K562 (cell line): ENCODE results near the gene POU2AF1. TPM values are rescaled to one million over a fixed set of nuclear protein-coding genes. Genes with fewer than 3 reads are reported as not detected.

ENCODE experiments used
- ATAC-seq: fragments of 200-7000 bp; cut with Tn5 transposase; 3 replicates; pipeline ENCODE4 v1.9.1; 2020; ENCODE audit warnings: moderate library complexity
- BruUV-seq: library from RNA; stranded (reverse); fragments of 400-500 nt; replicated peaks from 2 replicates; lab custom pipeline; 2021; lab: Mats Ljungman, UMichigan
- CTCF ChIA-PET: fragments of 300-600 bp; formaldehyde crosslinking; extraction: SDS; loops from one replicate; lab custom pipeline; 2021; ENCODE audit warnings: low intra/inter-chr PET ratio; lab: Yijun Ruan, JAX
- POLR2A ChIA-PET: fragments of 300-600, 350-650 bp; sonication (Branson Sonifier 250); formaldehyde crosslinking; extraction: SDS; loops from one replicate; lab custom pipeline; 2021; ENCODE audit warnings: antibody characterized with exemption, inconsistent platforms; lab: Yijun Ruan, JAX
- DNase-seq, 4 experiments: peaks; one replicate each; pipeline versions ENCODE4 v3.0.0 to v3.0.0-alpha.2; 2011 to 2018; ENCODE audit warnings: low spot score in 3 of 4, mixed read lengths in 3 of 4; ENCODE audit errors: extremely low read depth in 1 of 4
- FAIRE-seq: peaks from 2 replicates; lab custom pipeline; 2011; peaks lifted over from hg19 to GRCh38; lab: Jason Lieb, UNC
- H2AFZ ChIP-seq: 2 replicates; pipeline ENCODE4 v1.6.0; 2011; ENCODE audit warnings: low read depth, low read length, control low read depth, inconsistent platforms
- H3K27ac ChIP-seq: fragments of 200-600 bp; 3 replicates; pipeline ENCODE4 v1.8.0; 2011; ENCODE audit warnings: low read depth, mild to moderate bottlenecking, control low read depth, inconsistent platforms, low read length, moderate library complexity, mixed read lengths; ENCODE audit errors: extremely low read depth
- H3K27me3 ChIP-seq, 2 experiments: fragments of 300-600 bp in 1 of 2; 2 replicates in 1 of 2; 3 replicates in 1 of 2; pipeline versions ENCODE4 v1.6.0 to v1.8.0; 2011; ENCODE audit warnings: inconsistent platforms in 2 of 2, low read length in 2 of 2, mild to moderate bottlenecking in 1 of 2, mixed read lengths in 1 of 2, moderate library complexity in 1 of 2; ENCODE audit not compliant: control insufficient read depth in 2 of 2, insufficient read depth in 2 of 2
- H3K36me3 ChIP-seq: fragments of 300-600 bp; 3 replicates; pipeline ENCODE4 v1.8.0; 2011; ENCODE audit warnings: mild to moderate bottlenecking, low read length, inconsistent platforms; ENCODE audit not compliant: control insufficient read depth, insufficient read depth
- H3K4me1 ChIP-seq, 2 experiments: fragments of 200-600 bp in 1 of 2; replicated peaks in 1 of 2; 2 replicates in 1 of 2; 3 replicates in 1 of 2; pipeline versions ENCODE4 v1.5.1 to v1.8.0; 2011; ENCODE audit warnings: inconsistent platforms in 2 of 2, low read length in 2 of 2, mild to moderate bottlenecking in 1 of 2, mixed read lengths in 1 of 2, moderate library complexity in 1 of 2; ENCODE audit not compliant: control insufficient read depth in 2 of 2, insufficient read depth in 2 of 2
- H3K4me2 ChIP-seq: 2 replicates; pipeline ENCODE4 v1.6.1; 2011; ENCODE audit warnings: low read length, control low read depth, inconsistent platforms, mixed read lengths; ENCODE audit not compliant: insufficient read depth
- H3K4me3 ChIP-seq: fragments of 200-600 bp; sonication (generic), shearing (Covaris generic); 2 replicates; pipeline ENCODE4 v1.5.1; 2016; ENCODE audit warnings: control low read depth, inconsistent platforms
- H3K79me2 ChIP-seq: fragments of 200-600 bp; 3 replicates; pipeline ENCODE4 v1.8.0; 2011; ENCODE audit warnings: low read length, inconsistent platforms; ENCODE audit not compliant: control insufficient read depth, insufficient read depth
- H3K9ac ChIP-seq, 2 experiments: 2 replicates each; pipeline versions ENCODE4 v1.6.0 to v1.6.1; 2011; ENCODE audit warnings: low read depth in 2 of 2, low read length in 2 of 2, control low read depth in 1 of 2, inconsistent platforms in 1 of 2, mild to moderate bottlenecking in 1 of 2, mixed read lengths in 1 of 2; ENCODE audit not compliant: insufficient read depth in 1 of 2
- H3K9me1 ChIP-seq: one replicate; pipeline ENCODE4 v1.6.0; 2011; ENCODE audit warnings: inconsistent platforms, mild to moderate bottlenecking, low read length, moderate library complexity; ENCODE audit not compliant: control insufficient read depth, insufficient read depth
- H3K9me3 ChIP-seq: replicated peaks from 2 replicates; pipeline ENCODE4 v1.5.1; 2011; ENCODE audit warnings: low read depth, low read length, inconsistent platforms; ENCODE audit not compliant: control insufficient read depth, insufficient read depth
- H4K20me1 ChIP-seq: replicated peaks from 2 replicates; pipeline ENCODE4 v1.6.1; 2011; ENCODE audit warnings: low read length, inconsistent platforms, mixed read lengths; ENCODE audit not compliant: control insufficient read depth, insufficient read depth
- DDX20 ChIP-seq: fragments of 450-650 bp; IDR thresholded peaks from 2 replicates; pipeline ENCODE4 v1.6.1; 2016; ENCODE audit warnings: missing genetic modification characterization, low read depth, mild to moderate bottlenecking, missing compliant biosample characterization, moderate library complexity
- FOXP4 ChIP-seq: sonication (generic); formaldehyde crosslinking; IDR thresholded peaks from 2 replicates; pipeline ENCODE4 v1.8.0; 2022; ENCODE audit warnings: mild to moderate bottlenecking, missing genetic modification reagents, borderline replicate concordance
- MIER1 ChIP-seq: fragments of 450-650 bp; IDR thresholded peaks from 2 replicates; pipeline ENCODE4 v1.6.1; 2016; ENCODE audit warnings: antibody characterized with exemption, mild to moderate bottlenecking, low read depth
- NBN ChIP-seq: fragments of 450-650 bp; IDR thresholded peaks from 2 replicates; pipeline ENCODE4 v1.6.1; 2016; ENCODE audit warnings: low read depth, mild to moderate bottlenecking
- WGBS: fragments of 100-300 bp; shearing (Covaris generic); methylation state at CpG from one replicate; pipeline ENCODE4 v1.1.6; 2016; ENCODE audit warnings: low coverage, mixed read lengths; ENCODE audit not compliant: insufficient coverage; ENCODE audit errors: missing lambda C conversion rate; 5-methylcytosine and 5-hydroxymethylcytosine counted together
- in situ Hi-C: fragments of 300-500 bp; cut with MboI; formaldehyde crosslinking; loops from 4 replicates; pipeline ENCODE4 v1.15.0; 2018; ENCODE audit warnings: inconsistent platforms, mixed read lengths
- intact Hi-C: fragments of 100-400 bp; cut with micrococcal nuclease; formaldehyde crosslinking; loops from 2 replicates; pipeline ENCODE4 v1.14.2; 2022
- polyA plus RNA-seq, 8 experiments: library from polyadenylated mRNA; depleted of rRNA in 4 of 8; stranded (reverse) in 5 of 8; unstranded in 3 of 8; fragments of >200 nt; fragmentation: Nextera tagmentation in 2 of 8; fragmentation: Illumina TruSeq in 1 of 8; extraction: Ambion mirVana in 2 of 8; extraction: Trizol in 1 of 8; gene quantifications; 2 replicates each; pipeline versions ENCODE4 v1.2.1 to v1.2.3, GENCODE V29; 2011 to 2014; ENCODE audit warnings: inconsistent platforms in 1 of 8, missing spikeins in 1 of 8
- total RNA-seq, 7 experiments: library from RNA; depleted of rRNA in 6 of 7; stranded (reverse); fragments of >200 nt in 6 of 7; fragmentation: Illumina TruSeq in 2 of 7; extraction: Trizol in 2 of 7; gene quantifications; 2 replicates each; pipeline versions ENCODE4 v1.2.1 to v1.2.3, GENCODE V29; 2011 to 2021; ENCODE audit warnings: low replicate concordance in 1 of 7

The POU2AF1 gene
- total and polyA plus RNA-seq, 9 of the 15 experiments (the other 6 are each of a cell fraction or from before 2014, with no cell fraction given), result 0.09 TPM; not detected in 8

GRCh38 chr11:111352935-111353710 lies 26.0 kb downstream of the POU2AF1 start:
- BruUV-seq, result no TSS peak
- DNase-seq (no peak), ATAC-seq (no peak), FAIRE-seq (no peak)
- H3K79me2 ChIP-seq, result no peaks in the 10 kb centered on the region
- H3K9me3 ChIP-seq, result no peaks in the 10 kb centered on the region
- no peaks in the 10 kb centered on the region for H3K4me1 ChIP-seq
- in situ Hi-C loops, result no loop called here
- no peaks in the 10 kb centered on the region; a peak in 1 of 5 replicates for H3K27me3 ChIP-seq
- no peak overlapping the region for H3K27ac ChIP-seq
- no peak overlapping the region for H3K4me3 ChIP-seq
- no peaks in the 10 kb centered on the region for H4K20me1 ChIP-seq
- intact Hi-C loops, result loop anchor here (5.0 kb wide), 1 partner anchor 74 kb away; no protein-coding TSS in a partner anchor
- no peak overlapping the region for H3K4me2 ChIP-seq
- H2AFZ ChIP-seq, result no peak overlapping the region
- H3K9ac ChIP-seq, result no peak overlapping the region
- CTCF ChIA-PET, result no interaction called here
- 0% methylated on average over 7 of the region's 8 CpGs for WGBS
- POLR2A ChIA-PET, result no interaction called here
- H3K9me1 ChIP-seq, result no peaks in the 10 kb centered on the region
- TF ChIP-seq NBN (no peak), FOXP4 (no peak), MIER1 (no peak), DDX20 (tag) (no peak)
- no peaks in the 10 kb centered on the region for H3K36me3 ChIP-seq
